Measurements from ENCODE around the gene HRK. TPM values are rescaled to one million over a fixed set of nuclear protein-coding genes. Genes with fewer than 3 reads are reported as not detected.

HRK gene
- total RNA-seq, 1 donor from 2014 or later, result 2.1 TPM

DNA sequence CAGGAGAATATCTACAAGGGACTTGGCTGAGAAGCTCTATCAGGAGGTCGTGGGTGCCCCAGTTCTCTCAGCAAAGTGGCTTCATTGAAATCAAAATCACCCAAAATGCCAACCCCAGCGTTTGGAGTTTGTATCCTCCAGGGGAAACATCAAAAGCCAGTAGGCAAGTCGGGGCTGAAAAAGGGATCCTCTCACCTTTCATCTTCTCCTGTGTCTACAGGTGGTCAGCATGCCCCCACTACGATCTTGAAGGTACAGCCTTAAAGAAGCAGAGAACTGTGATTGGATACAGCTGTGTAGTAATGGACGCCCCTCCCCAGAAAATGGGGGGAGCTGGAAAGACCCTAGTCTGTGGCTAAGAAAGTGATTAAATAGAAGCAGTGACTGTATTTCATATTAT lies 22.2 kb downstream of the HRK start:
- FAIRE-seq (no peak), DNase-seq (ENCODE audit: low read depth) (no peak)
- H3K4me1 Mint-ChIP-seq (ENCODE audit: low read depth, unreplicated experiment), result peaks cover 28% of the 10 kb centered on the region
- H3K4me3 Mint-ChIP-seq (ENCODE audit: unreplicated experiment), result no peak overlapping the region
- Histone ChIP-seq H3K4me3 (ENCODE audit: insufficient read depth, low read depth, low read length) (no peak overlapping the region), H3K4me1 (ENCODE audit: insufficient read depth, low read length) (peaks cover 17% of the 10 kb centered on the region), H4K20me1 (ENCODE audit: insufficient read depth, low read length) (no peaks in the 10 kb centered on the region), H3K79me2 (ENCODE audit: insufficient read depth, low read length) (no peaks in the 10 kb centered on the region), H3K9me3 (ENCODE audit: insufficient read depth, low read depth, low read length) (no peaks in the 10 kb centered on the region), H3K9ac (ENCODE audit: low read length) (no peak overlapping the region), H2AFZ (ENCODE audit: low read depth, low read length) (no peak overlapping the region), H3K4me2 (ENCODE audit: low read length) (no peak overlapping the region), H3K27ac (ENCODE audit: low read depth, low read length) (no peak overlapping the region), H3K36me3 (ENCODE audit: insufficient read depth, low read length) (no peaks in the 10 kb centered on the region), H3K27me3 (ENCODE audit: insufficient read depth, low read length) (peaks cover 12% of the 10 kb centered on the region)
- TF ChIP-seq, protein P1, sequence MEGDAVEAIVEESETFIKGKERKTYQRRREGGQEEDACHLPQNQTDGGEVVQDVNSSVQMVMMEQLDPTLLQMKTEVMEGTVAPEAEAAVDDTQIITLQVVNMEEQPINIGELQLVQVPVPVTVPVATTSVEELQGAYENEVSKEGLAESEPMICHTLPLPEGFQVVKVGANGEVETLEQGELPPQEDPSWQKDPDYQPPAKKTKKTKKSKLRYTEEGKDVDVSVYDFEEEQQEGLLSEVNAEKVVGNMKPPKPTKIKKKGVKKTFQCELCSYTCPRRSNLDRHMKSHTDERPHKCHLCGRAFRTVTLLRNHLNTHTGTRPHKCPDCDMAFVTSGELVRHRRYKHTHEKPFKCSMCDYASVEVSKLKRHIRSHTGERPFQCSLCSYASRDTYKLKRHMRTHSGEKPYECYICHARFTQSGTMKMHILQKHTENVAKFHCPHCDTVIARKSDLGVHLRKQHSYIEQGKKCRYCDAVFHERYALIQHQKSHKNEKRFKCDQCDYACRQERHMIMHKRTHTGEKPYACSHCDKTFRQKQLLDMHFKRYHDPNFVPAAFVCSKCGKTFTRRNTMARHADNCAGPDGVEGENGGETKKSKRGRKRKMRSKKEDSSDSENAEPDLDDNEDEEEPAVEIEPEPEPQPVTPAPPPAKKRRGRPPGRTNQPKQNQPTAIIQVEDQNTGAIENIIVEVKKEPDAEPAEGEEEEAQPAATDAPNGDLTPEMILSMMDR (IDR thresholded peaks at IDR 0.05; ENCODE audit: insufficient read depth, low read depth, low read length), result no peak
- no peak for TF ChIP-seq EZH2 (IDR thresholded peaks at IDR 0.05; ENCODE audit: insufficient read depth, low read length)
- H3K27ac Mint-ChIP-seq (ENCODE audit: unreplicated experiment), result no peak overlapping the region
- H3K9me3 Mint-ChIP-seq (ENCODE audit: unreplicated experiment), result peaks cover 3% of the 10 kb centered on the region
- peaks cover 5% of the 10 kb centered on the region for H3K27me3 Mint-ChIP-seq (ENCODE audit: low read depth, unreplicated experiment)
- no peaks in the 10 kb centered on the region for H3K36me3 Mint-ChIP-seq (ENCODE audit: low read depth, unreplicated experiment)

DNA sequence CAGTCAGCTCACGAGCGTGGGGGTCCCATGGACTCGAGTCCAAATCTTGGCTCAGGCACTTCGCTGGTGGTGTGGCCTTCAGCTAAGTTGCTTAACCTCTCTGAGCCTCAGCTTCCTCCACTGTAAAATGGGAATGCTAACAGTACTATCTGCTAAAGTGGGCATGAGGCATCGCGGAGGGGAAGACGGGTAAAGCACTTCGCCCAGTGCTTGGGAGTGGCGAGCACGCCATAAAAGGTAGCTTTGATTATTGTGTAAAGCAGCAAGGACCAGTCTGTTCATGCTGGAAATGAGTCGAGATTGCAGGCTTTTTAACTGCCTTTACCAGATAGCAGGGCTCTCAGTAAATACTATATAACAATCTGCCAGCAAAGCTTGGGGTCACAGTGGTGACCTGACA lies 24.5 kb downstream of the HRK start:
- peaks cover 11% of the 10 kb centered on the region for H3K4me1 ChIP-seq (ENCODE audit: insufficient read depth, low read length)
- H3K9me3 Mint-ChIP-seq (ENCODE audit: unreplicated experiment), result peaks cover 2% of the 10 kb centered on the region
- H3K27ac Mint-ChIP-seq (ENCODE audit: unreplicated experiment), result no peak overlapping the region
- peaks cover 22% of the 10 kb centered on the region for H3K4me1 Mint-ChIP-seq (ENCODE audit: low read depth, unreplicated experiment)
- no peaks in the 10 kb centered on the region for H3K36me3 Mint-ChIP-seq (ENCODE audit: low read depth, unreplicated experiment)
- H3K4me3 Mint-ChIP-seq (ENCODE audit: unreplicated experiment), result no peak overlapping the region
- no peak overlapping the region for H3K4me3 ChIP-seq (ENCODE audit: insufficient read depth, low read depth, low read length)
- H3K79me2 ChIP-seq (ENCODE audit: insufficient read depth, low read length), result no peaks in the 10 kb centered on the region
- TF ChIP-seq, protein P1 (IDR thresholded peaks at IDR 0.05; ENCODE audit: insufficient read depth, low read depth, low read length), result no peak
- TF ChIP-seq EZH2 (IDR thresholded peaks at IDR 0.05; ENCODE audit: insufficient read depth, low read length), result no peak
- H4K20me1 ChIP-seq (ENCODE audit: insufficient read depth, low read length), result no peaks in the 10 kb centered on the region
- H3K27me3 Mint-ChIP-seq (ENCODE audit: low read depth, unreplicated experiment), result peaks cover 21% of the 10 kb centered on the region
- DNase-seq (ENCODE audit: low read depth) (no peak), FAIRE-seq (no peak)
- no peaks in the 10 kb centered on the region for H3K36me3 ChIP-seq (ENCODE audit: insufficient read depth, low read length)
- no peaks in the 10 kb centered on the region for H3K9me3 ChIP-seq (ENCODE audit: insufficient read depth, low read depth, low read length)
- no peak overlapping the region for H3K27ac ChIP-seq (ENCODE audit: low read depth, low read length)
- H3K27me3 ChIP-seq (ENCODE audit: insufficient read depth, low read length), result peaks cover 15% of the 10 kb centered on the region
- H3K4me2 ChIP-seq (ENCODE audit: low read length), result no peak overlapping the region
- no peak overlapping the region for H3K9ac ChIP-seq (ENCODE audit: low read length)
- no peak overlapping the region for H2AFZ ChIP-seq (ENCODE audit: low read depth, low read length)

DNA sequence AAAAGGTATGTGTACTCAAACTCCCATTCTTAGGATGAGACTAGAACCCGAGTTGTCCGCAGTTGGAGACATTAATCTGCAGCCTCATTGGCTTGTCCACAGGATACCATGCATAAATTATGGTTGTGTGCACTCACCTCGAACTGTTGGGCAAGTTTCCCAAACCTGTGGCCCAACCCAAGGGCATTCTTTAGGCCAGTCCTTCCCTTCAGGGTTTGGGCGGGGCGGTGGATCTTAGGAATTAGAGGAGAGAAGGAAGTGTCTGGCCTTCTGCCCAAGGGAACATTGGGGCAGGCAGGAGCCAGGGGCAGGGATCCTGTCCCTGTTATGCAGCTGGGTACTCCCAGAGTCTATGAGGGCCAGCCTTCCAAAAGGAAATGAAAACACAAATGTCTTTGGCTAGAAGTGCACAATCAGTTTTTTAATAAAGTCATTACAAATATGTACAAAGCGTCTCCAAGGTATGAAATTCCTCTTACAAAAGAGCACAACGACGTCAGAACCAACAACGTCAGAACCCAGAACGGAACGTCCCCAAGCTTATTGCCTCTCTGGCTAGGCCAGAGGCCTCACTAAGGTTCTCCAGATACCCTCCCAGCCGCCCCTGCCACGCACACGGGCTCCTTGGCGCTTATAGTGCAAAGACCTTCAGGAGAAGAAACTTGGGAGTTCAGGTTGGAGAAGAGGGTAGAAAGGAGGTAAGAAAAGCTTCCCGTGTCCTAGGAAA lies 25.3 kb downstream of the HRK start:
- no peak overlapping the region for H3K27ac ChIP-seq (ENCODE audit: low read depth, low read length)
- no peaks in the 10 kb centered on the region for H4K20me1 ChIP-seq (ENCODE audit: insufficient read depth, low read length)
- H3K36me3 ChIP-seq (ENCODE audit: insufficient read depth, low read length), result no peaks in the 10 kb centered on the region
- no peak overlapping the region for H3K9ac ChIP-seq (ENCODE audit: low read length)
- H3K79me2 ChIP-seq (ENCODE audit: insufficient read depth, low read length), result no peaks in the 10 kb centered on the region
- Mint-ChIP-seq H3K27me3 (ENCODE audit: low read depth, unreplicated experiment) (peaks cover 22% of the 10 kb centered on the region), H3K27ac (ENCODE audit: unreplicated experiment) (no peak overlapping the region), H3K36me3 (ENCODE audit: low read depth, unreplicated experiment) (no peaks in the 10 kb centered on the region), H3K4me3 (ENCODE audit: unreplicated experiment) (no peak overlapping the region), H3K9me3 (ENCODE audit: unreplicated experiment) (no peaks in the 10 kb centered on the region), H3K4me1 (ENCODE audit: low read depth, unreplicated experiment) (peaks cover 18% of the 10 kb centered on the region)
- peaks cover 2% of the 10 kb centered on the region for H3K4me1 ChIP-seq (ENCODE audit: insufficient read depth, low read length)
- no peak overlapping the region for H2AFZ ChIP-seq (ENCODE audit: low read depth, low read length)
- no peak overlapping the region for H3K4me3 ChIP-seq (ENCODE audit: insufficient read depth, low read depth, low read length)
- TF ChIP-seq EZH2 (IDR thresholded peaks at IDR 0.05; ENCODE audit: insufficient read depth, low read length), result no peak
- TF ChIP-seq, protein P1 (IDR thresholded peaks at IDR 0.05; ENCODE audit: insufficient read depth, low read depth, low read length), result no peak
- peaks cover 15% of the 10 kb centered on the region for H3K27me3 ChIP-seq (ENCODE audit: insufficient read depth, low read length)
- DNase-seq (ENCODE audit: low read depth) (no peak), FAIRE-seq (no peak)
- H3K4me2 ChIP-seq (ENCODE audit: low read length), result no peak overlapping the region
- H3K9me3 ChIP-seq (ENCODE audit: insufficient read depth, low read depth, low read length), result no peaks in the 10 kb centered on the region

Measured in astrocyte (in vitro differentiated cells and primary cell).